ENCODE results near the gene SND1. TPM values are rescaled to one million over a fixed set of nuclear protein-coding genes. Genes with fewer than 3 reads are reported as not detected.

The SND1 gene
- total and polyA plus RNA-seq, 2 of the 4 experiments (the other 2 are of a cell fraction), result 154 to 294 TPM

GRCh38 chr7:128094686-128095085 lies 442.7 kb downstream of the SND1 start:
- WGBS, 2 experiments (ENCODE audit: extremely low coverage in 2 of 2, insufficient read length in 1 of 2), result 100% methylated on average over 2 of the region's 8 CpGs; no CpG with 5 or more reads in 1 of the 2 experiments
- H2BK120ac ChIP-seq (ENCODE audit: low read depth, low read length), result no peak overlapping the region
- no peak overlapping the region for H3K18ac ChIP-seq (ENCODE audit: low read depth, low read length)
- no peak overlapping the region for H3K23ac ChIP-seq (ENCODE audit: low read depth, low read length)
- no peak overlapping the region for H3K4me3 ChIP-seq (ENCODE audit: insufficient read depth, low read depth, low read length)
- H2AFZ ChIP-seq (replicated peaks; ENCODE audit: low read length, poor library complexity), result no peak overlapping the region
- no peak overlapping the region for H4K5ac ChIP-seq (ENCODE audit: low read depth, low read length)
- H4K8ac ChIP-seq (ENCODE audit: low read depth in 2 of 2, low read length in 2 of 2), result no peak overlapping the region
- H3K9ac ChIP-seq (ENCODE audit: low read depth, low read length), result no peak overlapping the region
- H4K20me1 ChIP-seq (ENCODE audit: insufficient read depth, low read length), result peaks cover 3% of the 10 kb centered on the region; the same call in 1 of the 2 replicates
- no peak overlapping the region for H2BK20ac ChIP-seq (ENCODE audit: low read depth, low read length)
- intact Hi-C loops (cut with micrococcal nuclease), result no loop called here
- H3K9me1 ChIP-seq (ENCODE audit: insufficient read depth, low read length), result peaks cover 17% of the 10 kb centered on the region
- peaks cover 2% of the 10 kb centered on the region; the same call in 1 of the 2 replicates for H3K4me1 ChIP-seq (ENCODE audit: control insufficient read depth, insufficient read depth, low read length)
- no peak overlapping the region for H3K27ac ChIP-seq (ENCODE audit: insufficient read depth, low read length)
- no peak overlapping the region for H3K14ac ChIP-seq (replicated peaks; ENCODE audit: low read depth, low read length)
- no peaks in the 10 kb centered on the region for H3K9me3 ChIP-seq (ENCODE audit: control insufficient read depth, insufficient read depth, low read length)
- H4K91ac ChIP-seq (ENCODE audit: insufficient read depth, low read depth, low read length), result no peak overlapping the region
- no peak overlapping the region for H2AK5ac ChIP-seq (ENCODE audit: low read depth, low read length)
- no TSS peak for BruUV-seq (replicated peaks)
- peaks cover 50% of the 10 kb centered on the region for H3K36me3 ChIP-seq (ENCODE audit: control insufficient read depth, insufficient read depth, low read length)
- no peaks in the 10 kb centered on the region for H3K27me3 ChIP-seq (ENCODE audit: control insufficient read depth, insufficient read depth, low read length)
- ATAC-seq (ENCODE audit: low read depth) (no peak), DNase-seq (no peak)
- H3K4ac ChIP-seq (ENCODE audit: low read depth, low read length), result no peak overlapping the region
- dilution Hi-C loops (cut with HindIII; ENCODE audit: low sequenced_read_pairs, unreplicated experiment), result no loop called here
- TF ChIP-seq RCOR1 (IDR thresholded peaks at IDR 0.05; ENCODE audit: insufficient replicate concordance, low read length) (no peak), RFX5 (IDR thresholded peaks at IDR 0.05; ENCODE audit: low read depth, low read length) (no peak), RAD21 (IDR thresholded peaks at IDR 0.05; ENCODE audit: low read length) (no peak), BHLHE40 (IDR thresholded peaks at IDR 0.05; ENCODE audit: low read depth, low read length) (no peak)
- H3K56ac ChIP-seq (ENCODE audit: extremely low read depth, insufficient read depth, low read length), result no peak overlapping the region
- H2BK15ac ChIP-seq (ENCODE audit: low read depth, low read length), result no peak overlapping the region
- in situ Hi-C loops (cut with MboI; ENCODE audit: low sequenced_read_pairs), result no loop called here
- H3K4me2 ChIP-seq (ENCODE audit: low read depth, low read length), result no peak overlapping the region
- H3K79me1 ChIP-seq (ENCODE audit: low read depth in 1 of 2, low read length in 2 of 2), result no peaks in the 10 kb centered on the region; a peak in 1 of 4 replicates
- ChIA-PET POLR2A (ENCODE audit: unreplicated experiment) (no interaction called here), CTCF (no interaction called here)
- no peak overlapping the region for H2BK5ac ChIP-seq (ENCODE audit: low read depth, low read length, poor library complexity, severe bottlenecking)
- H2AK9ac ChIP-seq (replicated peaks; ENCODE audit: low read depth, low read length, poor library complexity), result no peak overlapping the region
